LHCN-M2 (cell line): ENCODE results near the gene ATP6V0B. TPM values are rescaled to one million over a fixed set of nuclear protein-coding genes. Genes with fewer than 3 reads are reported as not detected.

ENCODE experiments used
- DNase-seq: peaks from one replicate; pipeline ENCODE4 v3.0.0-alpha.2; 2012; ENCODE audit warnings: low read depth
- total RNA-seq: library from RNA; depleted of rRNA; stranded (reverse); fragments of >200 nt; gene quantifications from 2 replicates; pipeline ENCODE4 v1.2.3, GENCODE V29; 2014

Gene ATP6V0B
- total RNA-seq, 1 experiment from 2014 or later = 200 TPM

GRCh38 chr1:44002165-44002564, 27.4 kb downstream of the ATP6V0B start:
- DNase-seq = no peak

DNA sequence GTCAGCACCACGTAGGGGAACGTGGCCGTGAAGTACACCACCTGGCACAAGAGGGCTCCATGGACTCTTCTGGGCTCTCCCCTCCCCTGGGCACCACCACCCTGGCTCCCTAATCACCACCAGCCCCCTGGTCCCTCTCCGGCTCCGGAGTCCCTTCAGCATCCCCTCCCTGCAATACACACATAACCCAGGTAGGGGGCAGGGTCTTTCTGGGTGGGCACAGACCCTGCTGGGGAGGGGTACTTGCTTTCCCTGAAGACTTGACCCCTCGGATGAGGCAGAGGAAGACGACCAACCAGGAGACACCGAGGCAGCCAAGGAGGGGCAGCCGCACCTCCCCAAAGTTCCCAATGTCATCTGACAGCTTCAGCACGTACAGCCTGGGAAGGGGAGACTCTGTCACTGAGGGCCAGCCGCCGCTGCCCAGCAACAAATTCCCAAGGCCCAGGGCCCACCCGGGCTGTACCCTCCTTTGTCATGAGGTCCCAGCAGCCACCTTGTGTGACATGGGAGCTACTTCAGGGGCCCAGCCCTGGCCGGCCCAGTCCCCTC, 27.9 kb downstream of the ATP6V0B start:
- no peak for DNase-seq

- DNase-seq = no peak
Measured at GRCh38 chr1:44008259-44008658, 33.5 kb downstream of the ATP6V0B start.

DNA sequence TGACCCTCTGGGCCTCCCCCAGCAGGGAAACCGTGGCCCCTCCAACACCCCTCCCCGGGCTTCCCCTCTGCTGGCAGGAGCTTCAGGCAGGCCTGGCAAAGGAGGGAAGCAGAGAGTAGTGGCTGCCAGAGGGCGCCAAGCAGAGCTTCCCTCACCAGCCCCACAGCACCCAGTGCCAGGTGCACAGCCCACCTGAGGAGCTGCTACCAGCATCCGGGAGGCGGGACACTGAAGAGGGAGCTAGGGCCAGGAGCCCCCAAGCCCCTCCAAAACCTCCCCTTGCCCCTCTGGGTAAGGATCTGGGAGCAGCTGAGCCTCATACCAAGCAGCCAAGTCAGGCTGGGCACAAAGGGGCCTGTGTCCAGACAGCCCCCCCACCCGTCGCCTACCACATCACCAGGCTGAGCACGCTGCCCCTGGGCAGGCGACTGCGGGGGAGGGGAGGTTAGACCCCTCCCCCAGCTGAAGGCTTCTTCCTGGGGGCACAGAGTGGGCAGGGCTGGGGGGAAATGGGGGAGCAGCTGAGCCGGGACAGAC, 36.2 kb downstream of the ATP6V0B start:
- no peak for DNase-seq

DNA sequence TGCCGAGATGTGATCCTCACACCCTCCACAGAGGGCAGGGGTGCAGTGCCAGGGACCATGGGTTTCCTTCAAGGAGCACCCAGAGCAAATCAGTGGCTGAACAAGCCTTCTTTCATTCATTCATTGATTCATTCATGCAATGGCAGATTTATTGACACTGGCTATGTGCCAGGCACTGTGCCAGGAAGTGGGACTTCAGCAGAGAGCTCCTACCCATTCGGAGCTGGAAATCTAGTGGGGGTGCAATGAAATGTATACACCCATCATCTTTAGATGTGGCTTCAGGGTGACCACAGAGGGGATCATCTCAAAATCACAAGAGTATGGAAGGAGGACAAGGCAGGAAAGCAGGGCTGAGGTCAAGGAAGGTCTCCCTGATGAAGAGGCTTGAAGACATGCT, 37.6 kb downstream of the ATP6V0B start:
- no peak for DNase-seq

DNA sequence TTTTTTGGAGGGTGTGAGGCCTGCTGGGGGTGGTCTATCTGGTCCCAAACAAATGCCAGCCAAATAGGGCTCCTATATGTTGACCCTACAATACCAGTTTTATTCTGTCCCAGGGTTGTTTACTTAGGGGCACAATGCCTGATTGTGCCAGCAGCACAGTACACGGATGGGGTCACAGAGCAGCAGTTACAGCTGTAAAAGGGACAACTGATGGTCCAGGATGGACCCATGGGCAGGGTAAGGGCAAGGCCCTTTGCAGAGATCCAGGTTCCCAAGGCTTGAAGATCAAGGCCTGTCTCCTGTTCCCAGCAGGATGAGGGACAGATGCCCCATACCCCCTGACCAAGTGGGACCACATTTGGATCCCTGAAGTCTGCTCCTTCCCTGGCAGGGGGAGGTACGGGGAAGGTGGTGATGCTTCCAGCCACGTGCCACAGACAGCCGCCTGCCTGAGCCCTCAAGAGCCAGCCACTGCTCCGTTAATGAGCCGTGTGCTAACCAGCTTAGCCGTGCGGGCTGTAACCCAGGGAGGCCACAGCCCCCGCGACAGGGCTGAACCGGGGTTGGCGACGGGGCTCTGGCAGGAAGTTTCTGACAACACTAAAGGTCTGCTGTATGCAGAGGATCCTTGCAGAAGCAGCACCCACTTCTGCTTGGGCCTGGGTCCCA, 38.3 kb downstream of the ATP6V0B start:
- no peak for DNase-seq

DNA sequence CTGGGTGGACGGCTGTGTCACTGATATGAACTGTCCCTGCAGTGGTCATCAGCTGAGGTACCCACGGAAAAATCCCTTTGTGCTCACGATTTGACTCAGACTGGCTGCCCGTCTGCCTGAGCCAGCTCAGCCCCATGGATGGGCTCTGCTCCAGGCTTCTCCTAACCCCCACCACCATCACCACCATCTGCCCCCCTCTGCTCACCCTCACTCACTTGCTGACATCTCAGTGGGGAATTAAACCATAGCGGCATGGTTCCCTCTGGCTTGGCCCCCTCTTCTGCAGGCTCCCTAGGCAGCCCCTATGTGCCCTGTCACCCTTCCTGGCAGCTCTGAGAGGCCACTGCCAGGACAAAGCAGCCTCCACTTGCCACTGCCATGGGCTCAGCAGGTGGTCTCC, 39.2 kb downstream of the ATP6V0B start:
- no peak for DNase-seq

DNA sequence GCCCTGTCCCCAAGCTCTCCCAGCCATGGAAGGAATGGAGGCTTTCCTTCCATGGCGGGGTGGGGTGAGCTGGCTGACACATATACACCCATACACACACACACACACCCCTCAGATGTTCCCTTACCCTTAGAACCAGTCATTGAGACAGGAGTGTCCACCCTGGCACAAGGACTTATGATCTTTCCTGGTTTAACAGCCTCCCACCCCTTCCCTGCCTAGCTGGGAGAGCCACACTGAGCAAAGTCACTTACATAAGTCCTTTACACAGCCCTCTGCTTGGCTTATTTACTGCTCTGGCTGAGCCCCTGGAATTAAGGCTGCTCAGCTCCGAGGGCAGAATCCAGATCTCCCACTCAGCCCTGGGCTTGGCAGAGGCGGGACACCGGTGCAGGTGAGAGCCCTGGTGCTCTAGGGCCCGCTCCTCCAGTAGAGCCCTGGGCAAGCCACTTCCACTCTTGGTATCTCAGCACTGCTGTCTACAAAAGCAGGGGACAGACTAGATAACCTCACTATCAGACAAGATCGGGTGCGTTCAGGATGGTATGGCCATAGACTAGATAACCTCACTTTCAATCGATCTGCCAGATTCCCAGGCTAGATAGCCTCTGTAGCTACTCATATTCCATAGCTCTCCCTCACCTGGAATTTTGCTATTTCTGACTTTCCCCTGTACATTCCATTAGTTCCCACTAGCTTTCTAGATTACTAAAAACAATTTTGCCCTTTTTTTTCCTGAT, 39.8 kb downstream of the ATP6V0B start:
- no peak for DNase-seq

- no peak for DNase-seq
Measured at GRCh38 chr1:44015206-44015605, 40.4 kb downstream of the ATP6V0B start.

GRCh38 chr1:44016041-44016889, 41.5 kb downstream of the ATP6V0B start:
- no peak for DNase-seq

- no peak for DNase-seq
Measured at GRCh38 chr1:44016890-44017400, 42.2 kb downstream of the ATP6V0B start.

DNA sequence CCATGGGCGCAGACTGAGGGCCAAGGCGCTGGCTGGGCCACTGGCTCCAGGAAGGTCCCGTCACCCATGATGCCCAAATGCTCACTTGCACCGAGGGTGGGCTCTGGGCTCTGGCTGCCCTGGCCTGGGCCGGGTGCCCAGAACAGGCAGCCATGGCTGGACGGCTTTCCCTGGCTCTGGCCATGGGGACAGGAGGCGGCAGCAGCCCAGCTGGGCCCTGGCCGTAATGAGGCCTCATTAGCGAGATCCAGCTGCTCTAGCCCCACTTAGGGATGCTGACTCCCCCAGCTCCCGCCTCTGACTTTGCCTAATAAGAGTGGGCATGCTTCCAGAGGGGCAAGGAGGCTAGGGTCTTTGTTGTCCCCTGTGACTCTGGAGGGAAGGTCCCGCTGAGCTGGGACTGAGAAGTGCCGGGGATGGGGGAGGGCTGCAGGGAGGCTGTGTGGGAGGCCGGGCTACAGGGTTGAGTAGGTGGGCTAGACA, 44.7 kb downstream of the ATP6V0B start:
- DNase-seq = no peak

- DNase-seq = no peak
Measured at GRCh38 chr1:44020464-44020863, 45.7 kb downstream of the ATP6V0B start.

GRCh38 chr1:44021156-44021555, 46.4 kb downstream of the ATP6V0B start:
- no peak for DNase-seq

DNA sequence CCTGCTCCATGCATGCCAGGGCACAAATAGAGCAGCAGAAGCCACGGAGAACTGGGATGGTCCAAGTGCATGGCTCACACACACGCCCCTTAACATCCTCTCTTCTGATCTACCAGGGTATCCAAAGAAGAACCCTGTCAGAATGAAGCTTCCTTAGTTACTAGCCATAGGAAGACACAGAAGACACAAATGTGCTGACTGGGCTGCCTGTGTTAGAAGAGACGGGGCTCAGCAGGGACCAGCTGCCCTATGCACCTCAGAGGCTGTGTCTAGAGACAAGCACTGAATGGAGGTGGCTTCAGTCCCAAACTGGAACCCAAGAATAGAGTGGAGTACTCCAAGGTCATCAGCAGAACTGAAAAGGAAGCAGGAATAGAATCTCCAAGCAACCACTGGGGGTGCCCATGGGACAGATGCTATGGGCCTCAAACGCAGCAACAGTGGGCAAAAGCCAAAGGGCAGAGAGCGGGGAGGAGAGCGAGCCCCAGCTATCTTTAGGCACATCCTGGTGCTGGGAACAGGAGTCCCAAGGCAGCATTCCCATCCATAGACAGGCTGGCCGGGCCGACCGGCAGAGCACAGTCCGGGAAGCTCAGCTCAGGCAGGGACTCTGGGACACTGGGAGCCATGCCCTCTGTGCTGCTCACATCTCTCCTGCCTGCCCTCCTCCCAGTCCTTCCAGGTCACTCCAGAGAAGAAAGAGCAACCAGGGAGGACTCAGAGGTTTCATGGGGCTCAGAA, 47.0 kb downstream of the ATP6V0B start:
- DNase-seq = no peak

DNA sequence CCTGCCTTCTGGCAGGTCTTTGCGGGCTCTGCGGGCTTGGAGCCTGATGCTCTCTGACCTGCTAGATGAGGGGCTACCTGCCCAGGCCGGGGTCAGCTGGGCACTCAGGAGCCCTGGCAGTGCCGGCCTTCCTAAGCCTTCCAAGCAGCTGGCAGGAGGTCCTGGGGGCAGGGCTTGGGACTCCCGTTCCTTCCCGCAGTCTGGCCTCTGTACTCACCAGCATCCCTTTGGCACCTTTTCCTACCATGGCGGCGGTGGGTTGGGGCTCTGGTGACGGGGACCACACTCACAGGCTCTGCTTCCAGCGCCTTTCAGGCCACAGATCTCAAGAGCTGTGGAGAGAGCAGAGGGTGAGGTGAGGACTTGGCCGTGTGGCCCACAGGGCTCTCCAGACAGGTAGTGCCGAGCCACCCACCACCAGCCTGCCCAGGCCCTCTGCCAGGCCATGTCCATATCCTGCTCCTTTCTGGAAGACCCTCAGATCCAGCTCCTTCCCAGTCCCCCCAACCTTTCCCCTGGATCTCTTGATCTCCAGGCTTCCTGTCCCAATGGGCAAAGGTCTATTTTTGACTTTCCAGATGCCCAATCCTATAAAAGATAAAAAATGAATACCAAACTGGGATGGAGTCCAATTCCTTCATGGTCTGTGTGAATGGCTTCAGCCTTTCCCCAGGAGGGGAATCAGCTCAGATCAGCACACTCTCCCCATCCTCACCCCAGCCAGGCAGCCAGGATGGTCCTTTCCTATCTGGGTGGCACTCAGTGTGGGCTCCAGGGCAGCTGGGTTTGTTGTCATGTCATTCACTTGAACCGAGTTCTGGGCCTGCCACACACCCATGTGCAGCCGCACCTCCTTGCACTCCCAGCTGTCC, 49.5 kb downstream of the ATP6V0B start:
- no peak for DNase-seq

- DNase-seq = no peak
Measured at GRCh38 chr1:44024903-44025525, 50.3 kb downstream of the ATP6V0B start.

DNA sequence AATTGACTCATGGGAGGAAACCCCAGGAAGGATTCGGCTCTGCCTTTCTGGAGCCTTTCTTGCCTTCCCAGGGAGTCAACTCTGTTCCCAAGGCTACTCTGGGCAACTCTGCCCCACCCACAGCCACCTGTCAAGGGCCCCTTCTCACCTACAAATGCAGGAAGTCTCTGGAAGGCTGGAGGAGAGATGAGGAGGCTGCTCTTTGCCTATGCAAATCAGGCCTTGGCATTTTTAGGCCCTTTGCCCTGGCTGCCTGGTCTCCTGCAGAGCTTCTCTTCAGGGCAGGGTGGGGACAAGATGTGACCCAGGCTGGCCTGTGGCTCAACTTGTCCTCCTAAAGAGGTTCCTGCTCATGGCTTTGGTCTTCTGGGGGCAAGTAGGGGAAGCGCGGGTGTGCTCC, 51.1 kb downstream of the ATP6V0B start:
- DNase-seq = no peak

DNA sequence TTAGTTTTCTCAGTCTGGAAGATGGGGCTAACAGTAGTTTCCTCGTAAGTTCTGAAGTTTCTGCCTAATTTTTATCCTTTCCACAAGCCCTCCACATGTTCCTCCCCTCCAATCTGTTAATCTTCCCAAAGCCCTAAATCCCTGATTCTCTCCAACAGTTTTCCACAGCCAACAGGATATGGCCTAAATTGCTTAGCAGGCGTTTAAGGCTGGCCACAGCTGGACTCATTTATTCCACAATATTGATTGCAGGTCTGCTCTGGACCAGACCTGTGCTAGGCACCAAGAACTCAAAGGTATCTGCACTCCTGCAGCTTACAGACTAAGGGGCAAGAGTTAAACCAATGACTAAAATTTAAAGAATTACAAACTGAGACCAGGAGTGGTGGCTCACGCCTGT, 52.6 kb downstream of the ATP6V0B start:
- DNase-seq = no peak
